AG09309 (cell line): ENCODE data around the gene TTF2.
A peak's percentile ranks its signal among the peaks of the same experiment; 100 is the strongest.

Experiments used
- DNase-seq: peaks from one replicate; pipeline ENCODE4 v3.0.0-alpha.2; 2010; ENCODE audit warnings: low read depth
- H3K4me3 ChIP-seq: 2 replicates; pipeline ENCODE4 v1.5.1; 2011; ENCODE audit warnings: mild to moderate bottlenecking, low read depth, low read length, moderate library complexity; ENCODE audit not compliant: control insufficient read depth
- CTCF ChIP-seq: IDR thresholded peaks from 2 replicates; pipeline ENCODE4 v1.5.1; 2011; ENCODE audit warnings: mild to moderate bottlenecking, low read depth, low read length, inconsistent platforms; ENCODE audit not compliant: insufficient read depth, control insufficient read depth; ENCODE audit errors: missing control alignments

Gene TTF2

GRCh38 chr1:117135329-117135728, 75.2 kb downstream of the TTF2 start:
- no peak for TF ChIP-seq CTCF

GRCh38 chr1:117136749-117137148, 76.6 kb downstream of the TTF2 start:
- DNase-seq: no peak
- TF ChIP-seq CTCF: no peak
- H3K4me3 ChIP-seq: no peak overlapping the region

More at GRCh38 chr1:117135329-117135728, 75.2 kb downstream of the TTF2 start:
- no peak for DNase-seq
- no peak overlapping the region for H3K4me3 ChIP-seq

DNA sequence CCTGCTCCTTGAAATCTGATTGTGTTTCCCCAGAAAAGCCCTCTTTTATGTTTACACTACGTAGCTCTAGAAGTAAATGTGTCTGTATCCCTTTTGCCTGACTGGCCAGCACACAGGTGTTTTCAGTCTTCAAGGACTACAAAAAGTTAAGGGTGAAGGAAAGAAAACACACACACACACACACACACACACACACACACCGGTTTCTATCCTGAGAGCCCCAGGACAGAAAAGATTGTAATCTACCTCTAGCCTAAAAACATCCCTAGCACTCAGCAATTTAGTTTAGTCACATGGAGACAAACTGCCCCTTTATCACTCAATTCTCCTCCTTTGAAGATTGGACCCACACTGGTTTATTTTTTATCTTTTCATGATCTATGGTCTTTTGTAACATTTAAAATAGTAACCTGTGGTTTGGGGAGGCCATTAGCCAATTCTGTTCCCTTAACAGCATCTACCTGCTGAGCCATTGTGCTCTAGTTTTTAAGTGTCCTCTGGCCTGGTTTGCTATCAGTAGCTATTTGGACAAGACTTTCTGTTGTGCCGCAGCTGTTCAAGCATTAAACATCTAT, 77.2 kb downstream of the TTF2 start:
- no peak overlapping the region for H3K4me3 ChIP-seq
- TF ChIP-seq CTCF: no peak
- DNase-seq: no peak

GRCh38 chr1:117138106-117138505, 78.0 kb downstream of the TTF2 start:
- TF ChIP-seq CTCF: no peak
- no peak for DNase-seq
- H3K4me3 ChIP-seq: no peak overlapping the region

DNA sequence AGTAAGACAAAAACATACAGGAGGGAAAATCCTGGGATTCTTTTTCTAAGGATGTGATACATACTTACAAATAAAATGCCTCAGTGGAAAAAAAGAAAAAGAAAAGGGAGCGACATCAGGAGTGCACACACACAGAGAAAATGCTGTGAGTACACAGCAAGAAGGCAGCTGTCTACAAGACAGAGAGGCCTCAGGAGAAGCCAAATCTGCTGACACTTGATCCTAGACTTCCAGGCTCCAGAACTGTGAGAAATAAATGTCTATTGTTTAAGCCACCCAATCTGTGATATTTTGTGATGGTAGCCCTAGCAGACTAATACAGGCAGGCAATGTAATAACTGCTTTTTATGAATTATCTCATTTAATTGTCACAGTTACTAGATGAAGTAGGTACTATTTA, 78.4 kb downstream of the TTF2 start:
- DNase-seq: no peak
- no peak for TF ChIP-seq CTCF
- H3K4me3 ChIP-seq: no peak overlapping the region

GRCh38 chr1:117142200-117142599, 82.1 kb downstream of the TTF2 start:
- TF ChIP-seq CTCF: no peak
- peak; percentile 32 for DNase-seq
- no peak overlapping the region for H3K4me3 ChIP-seq

DNA sequence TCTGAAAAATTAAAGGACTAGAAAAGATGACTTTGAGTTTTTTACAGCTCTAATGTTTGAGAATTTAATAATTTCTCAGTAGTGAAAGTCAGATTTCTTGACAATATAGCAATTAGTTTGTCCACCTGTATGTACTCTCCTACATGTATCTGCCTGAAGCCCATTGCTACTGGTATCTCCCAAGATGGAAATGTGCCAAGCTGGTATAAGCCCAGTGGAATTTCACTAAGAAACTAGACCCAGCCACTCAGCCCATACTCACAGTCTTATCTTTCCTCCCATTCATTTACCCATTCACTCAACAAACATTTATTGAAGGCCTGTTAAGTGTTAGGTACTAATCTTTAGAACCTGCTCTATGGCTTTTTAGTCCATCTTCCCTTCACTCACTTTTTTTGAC, 83.0 kb downstream of the TTF2 start:
- TF ChIP-seq CTCF: no peak
- no peak overlapping the region for H3K4me3 ChIP-seq
- no peak for DNase-seq
